Panc1 (cell line): Measurements from ENCODE around the gene PDE9A. TPM values are rescaled to one million over a fixed set of nuclear protein-coding genes. Genes with fewer than 3 reads are reported as not detected.

Source experiments
- ATAC-seq: fragments of 200-7000 bp; cut with Tn5 transposase; 2 replicates; pipeline ENCODE4 v1.9.1; 2020; ENCODE audit warnings: mild to moderate bottlenecking, moderate library complexity
- BruUV-seq: library from RNA; stranded (reverse); fragments of 400-500 nt; replicated peaks from 2 replicates; lab custom pipeline; 2021; lab: Mats Ljungman, UMichigan
- CTCF ChIA-PET: fragments of 300-600 bp; sonication (Branson Sonifier 250); formaldehyde crosslinking; loops from one replicate; lab custom pipeline; 2022; ENCODE audit warnings: antibody characterized with exemption; lab: Charles Lee
- POLR2A ChIA-PET: fragments of 300-600 bp; sonication (Branson Sonifier 250); formaldehyde crosslinking; loops from one replicate; lab custom pipeline; 2022; ENCODE audit warnings: antibody characterized with exemption; lab: Charles Lee
- DNase-seq: peaks from one replicate; pipeline ENCODE4 v3.0.0-alpha.2; 2010; ENCODE audit warnings: low read depth, low spot score
- H3K27ac ChIP-seq: 2 replicates; pipeline ENCODE4 v1.5.1; 2011; ENCODE audit warnings: mild to moderate bottlenecking, low read length, inconsistent platforms
- H3K27me3 ChIP-seq: fragments of 200-500 bp; sonication (Bioruptor generic); 2 replicates; pipeline ENCODE4 v1.6.0; 2014; ENCODE audit warnings: low read length, inconsistent platforms; ENCODE audit not compliant: control insufficient read depth, insufficient read depth
- H3K36me3 ChIP-seq: fragments of 200-500 bp; sonication (Bioruptor generic); 2 replicates; pipeline ENCODE4 v1.5.1; 2014; ENCODE audit warnings: inconsistent platforms, mild to moderate bottlenecking, low read length, moderate library complexity; ENCODE audit not compliant: control insufficient read depth, insufficient read depth
- H3K4me1 ChIP-seq: 2 replicates; pipeline ENCODE4 v1.5.1; 2011; ENCODE audit warnings: inconsistent platforms, mild to moderate bottlenecking, low read length, moderate library complexity; ENCODE audit not compliant: control insufficient read depth, insufficient read depth
- H3K4me3 ChIP-seq, 2 experiments: 2 replicates each; pipeline ENCODE4 v1.5.1; 2011 to 2012; ENCODE audit warnings: low read depth in 2 of 2, low read length in 2 of 2, mild to moderate bottlenecking in 2 of 2, inconsistent platforms in 1 of 2, moderate library complexity in 1 of 2
- H3K9me3 ChIP-seq: fragments of 200-500 bp; sonication (Bioruptor generic); 2 replicates; pipeline ENCODE4 v1.5.1; 2014; ENCODE audit warnings: low read depth, mild to moderate bottlenecking, inconsistent platforms, low read length, moderate library complexity; ENCODE audit not compliant: control insufficient read depth, insufficient read depth
- CTCF ChIP-seq: fragments of 450-650 bp; IDR thresholded peaks from 2 replicates; pipeline ENCODE4 v1.5.1; 2017; ENCODE audit warnings: mild to moderate bottlenecking
- POLR2AphosphoS5 ChIP-seq: IDR thresholded peaks from 2 replicates; pipeline ENCODE4 v1.6.1; 2012; ENCODE audit warnings: mild to moderate bottlenecking, low read depth, low read length, moderate library complexity
- REST ChIP-seq, 2 experiments: IDR thresholded peaks; 2 replicates each; pipeline ENCODE4 v1.6.1; 2011 to 2012; ENCODE audit warnings: low read depth in 2 of 2, control low read depth in 1 of 2, low read length in 1 of 2, mild to moderate bottlenecking in 1 of 2, moderate library complexity in 1 of 2; ENCODE audit not compliant: insufficient read depth in 1 of 2
- SIN3A ChIP-seq: IDR thresholded peaks from 2 replicates; pipeline ENCODE4 v1.6.1; 2012; ENCODE audit warnings: low read depth, mild to moderate bottlenecking, low read length, moderate library complexity, borderline replicate concordance; ENCODE audit not compliant: insufficient read depth
- TCF7L2 ChIP-seq: IDR thresholded peaks from 2 replicates; pipeline ENCODE4 v1.6.1; 2011; ENCODE audit warnings: mild to moderate bottlenecking, low read depth, low read length, inconsistent platforms
- in situ Hi-C: cut with HindIII; loops from 2 replicates; pipeline ENCODE4 v1.10.0; 2016; ENCODE audit warnings: low sequenced_read_pairs, low pct_unique_long_range_greater_than_20kb
- intact Hi-C: fragments of 100-400 bp; cut with micrococcal nuclease; formaldehyde crosslinking; loops from one replicate; pipeline ENCODE4 v1.10.0; 2022; ENCODE audit not compliant: unreplicated experiment
- total RNA-seq: library from RNA; stranded (reverse); gene quantifications from one replicate; pipeline ENCODE4 v1.2.1, GENCODE V29; 2021; ENCODE audit not compliant: unreplicated experiment

PDE9A gene
- total RNA-seq, 1 experiment from 2014 or later, result 0.72 TPM

- ChIA-PET POLR2A (no interaction called here), CTCF (no interaction called here)
- Histone ChIP-seq H3K27me3 (no peaks in the 10 kb centered on the region; the same call in 1 of the 2 replicates), H3K27ac (no peak overlapping the region), H3K36me3 (no peaks in the 10 kb centered on the region), H3K4me1 (no peaks in the 10 kb centered on the region), H3K4me3 (no peak overlapping the region), H3K9me3 (no peaks in the 10 kb centered on the region)
- BruUV-seq, result no TSS peak
- no peak for ATAC-seq
- intact Hi-C loops (no loop called here), in situ Hi-C loops (no loop called here)
- no peak for DNase-seq
- TF ChIP-seq CTCF (no peak), SIN3A (no peak), POLR2AphosphoS5 (no peak), TCF7L2 (no peak), REST (IDR thresholded peaks at IDR 0.05; ENCODE audit: insufficient read depth in 1 of 2, low read depth in 2 of 2, low read length in 1 of 2) (no peak)
These were observed 71.0 kb downstream of the PDE9A start for GRCh38 chr21:42724226-42724920.

- in situ Hi-C loops, result no loop called here
- no peak for ATAC-seq
- CTCF ChIA-PET, result no interaction called here
These were observed 72.1 kb downstream of the PDE9A start for GRCh38 chr21:42725416-42725930.

More at GRCh38 chr21:42725416-42725930, 72.1 kb downstream of the PDE9A start:
- Histone ChIP-seq H3K27ac (no peak overlapping the region), H3K27me3 (no peaks in the 10 kb centered on the region; the same call in 1 of the 2 replicates), H3K36me3 (no peaks in the 10 kb centered on the region), H3K4me3 (no peak overlapping the region), H3K9me3 (no peaks in the 10 kb centered on the region), H3K4me1 (no peaks in the 10 kb centered on the region)
- DNase-seq, result no peak
- intact Hi-C loops, result no loop called here
- no peak for TF ChIP-seq CTCF
- no peak for TF ChIP-seq REST (IDR thresholded peaks at IDR 0.05; ENCODE audit: insufficient read depth in 1 of 2, low read depth in 2 of 2, low read length in 1 of 2)
- BruUV-seq, result no TSS peak
- POLR2A ChIA-PET, result no interaction called here
